H1 (cell line): Measurements from ENCODE around the gene VNN1. TPM values are rescaled to one million over a fixed set of nuclear protein-coding genes. Genes with fewer than 3 reads are reported as not detected.

Source experiments
- CTCF ChIA-PET: fragments of 300-600 bp; sonication (Branson Sonifier 250); formaldehyde crosslinking; loops from one replicate; lab custom pipeline; 2021; ENCODE audit not compliant: partially characterized antibody; lab: Charles Lee
- POLR2A ChIA-PET: fragments of 300-600 bp; sonication (Branson Sonifier 250); formaldehyde crosslinking; loops from one replicate; lab custom pipeline; 2021; ENCODE audit warnings: inconsistent platforms; ENCODE audit not compliant: partially characterized antibody; lab: Charles Lee
- DNase-seq, 2 experiments: peaks; one replicate each; pipeline versions ENCODE4 v3.0.0 to v3.0.0-alpha.2; 2010 to 2022; ENCODE audit warnings: low spot score in 2 of 2, low read depth in 1 of 2, mixed read lengths in 1 of 2
- FAIRE-seq: peaks from 2 replicates; lab custom pipeline; 2011; peaks lifted over from hg19 to GRCh38; lab: Jason Lieb, UNC
- H2AFZ ChIP-seq: 2 replicates; pipeline ENCODE4 v1.8.1; 2012; ENCODE audit warnings: low read length, inconsistent platforms
- H2AK5ac ChIP-seq: 2 replicates; pipeline ENCODE4 v1.6.1; 2013; ENCODE audit warnings: low read depth, low read length
- H2BK120ac ChIP-seq: replicated peaks from 2 replicates; pipeline ENCODE3; 2013; ENCODE audit warnings: low read depth, low read length, inconsistent platforms
- H2BK12ac ChIP-seq: 2 replicates; pipeline ENCODE4 v1.6.1; 2013; ENCODE audit warnings: low read depth, low read length
- H2BK15ac ChIP-seq: 2 replicates; pipeline ENCODE4 v1.6.1; 2013; ENCODE audit warnings: low read length
- H2BK20ac ChIP-seq: 2 replicates; pipeline ENCODE4 v1.6.1; 2013; ENCODE audit warnings: low read length
- H2BK5ac ChIP-seq: 2 replicates; pipeline ENCODE4 v1.6.1; 2013; ENCODE audit warnings: low read depth, low read length
- H3K14ac ChIP-seq: 2 replicates; pipeline ENCODE4 v1.6.1; 2013; ENCODE audit warnings: inconsistent platforms; ENCODE audit not compliant: insufficient read length
- H3K18ac ChIP-seq: 2 replicates; pipeline ENCODE4 v1.6.1; 2013; ENCODE audit warnings: low read length; ENCODE audit errors: extremely low read depth
- H3K23ac ChIP-seq: 2 replicates; pipeline ENCODE4 v1.6.1; 2013; ENCODE audit warnings: inconsistent platforms; ENCODE audit not compliant: insufficient read length
- H3K23me2 ChIP-seq: 2 replicates; pipeline ENCODE4 v1.6.1; 2013; ENCODE audit warnings: low read depth, low read length
- H3K27ac ChIP-seq: 2 replicates; pipeline ENCODE4 v1.6.1; 2011; ENCODE audit warnings: low read depth, low read length, inconsistent platforms
- H3K27me3 ChIP-seq, 4 experiments: replicated peaks in 1 of 4; 1 replicate in 1 of 4; 2 replicates in 3 of 4; pipeline versions ENCODE4 v1.6.1 to v1.8.1; 2011 to 2013; ENCODE audit warnings: low read length in 3 of 4, mild to moderate bottlenecking in 3 of 4, inconsistent platforms in 2 of 4, mixed read lengths in 2 of 4, moderate library complexity in 1 of 4; ENCODE audit not compliant: control insufficient read depth in 3 of 4, insufficient read depth in 3 of 4; ENCODE audit errors: extremely low read depth in 1 of 4
- H3K36me3 ChIP-seq, 4 experiments: 2 replicates each; pipeline versions ENCODE4 v1.6.1 to v1.8.1; 2011 to 2013; ENCODE audit warnings: mild to moderate bottlenecking in 4 of 4, low read length in 3 of 4, moderate library complexity in 2 of 4, control low read depth in 1 of 4, inconsistent platforms in 1 of 4; ENCODE audit not compliant: insufficient read depth in 4 of 4, control insufficient read depth in 2 of 4
- H3K4ac ChIP-seq: replicated peaks from 2 replicates; pipeline ENCODE3; 2013; ENCODE audit warnings: low read length, low read depth, mixed read lengths, inconsistent platforms; ENCODE audit not compliant: insufficient read length
- H3K4me1 ChIP-seq, 4 experiments: replicated peaks in 1 of 4; 1 replicate in 1 of 4; 2 replicates in 3 of 4; pipeline versions ENCODE4 v1.6.1 to v1.8.1; 2011 to 2013; ENCODE audit warnings: low read length in 3 of 4, inconsistent platforms in 2 of 4, mixed read lengths in 1 of 4; ENCODE audit not compliant: insufficient read depth in 4 of 4, control insufficient read depth in 3 of 4
- H3K4me2 ChIP-seq, 2 experiments: 2 replicates each; pipeline versions ENCODE4 v1.6.1 to v1.8.1; 2011 to 2013; ENCODE audit warnings: low read depth in 2 of 2, low read length in 2 of 2, control low read depth in 1 of 2, inconsistent platforms in 1 of 2, mild to moderate bottlenecking in 1 of 2; ENCODE audit not compliant: insufficient read depth in 1 of 2
- H3K4me3 ChIP-seq, 4 experiments: fragments of 200-600, 300-600 bp in 1 of 4; sonication (generic), shearing (Covaris generic), sonication (Bioruptor Twin) in 1 of 4; 2 replicates each; pipeline versions ENCODE4 v1.5.1 to v1.8.1; 2011 to 2016; ENCODE audit warnings: low read length in 4 of 4, low read depth in 3 of 4, control low read depth in 2 of 4, inconsistent platforms in 2 of 4, mild to moderate bottlenecking in 2 of 4, mixed read lengths in 1 of 4, moderate library complexity in 1 of 4; ENCODE audit not compliant: insufficient read depth in 2 of 4; ENCODE audit errors: extremely low read depth in 1 of 4
- H3K56ac ChIP-seq: replicated peaks from 2 replicates; pipeline ENCODE3; 2013; ENCODE audit warnings: low read depth, mild to moderate bottlenecking, mixed read lengths, low read length, inconsistent platforms; ENCODE audit not compliant: insufficient read length
- H3K79me1 ChIP-seq: 2 replicates; pipeline ENCODE4 v1.6.1; 2013; ENCODE audit warnings: low read depth, low read length, control low read depth
- H3K79me2 ChIP-seq, 2 experiments: 2 replicates each; pipeline versions ENCODE4 v1.6.1 to v1.8.1; 2012 to 2013; ENCODE audit warnings: low read length in 2 of 2, mild to moderate bottlenecking in 2 of 2, inconsistent platforms in 1 of 2; ENCODE audit not compliant: insufficient read depth in 2 of 2, control insufficient read depth in 1 of 2
- H3K9ac ChIP-seq, 4 experiments: replicated peaks in 1 of 4; 1 replicate in 1 of 4; 2 replicates in 3 of 4; pipeline versions ENCODE4 v1.6.1 to v1.8.1; 2011 to 2013; ENCODE audit warnings: low read depth in 3 of 4, low read length in 3 of 4, control low read depth in 2 of 4, mild to moderate bottlenecking in 2 of 4, moderate library complexity in 2 of 4, inconsistent platforms in 1 of 4; ENCODE audit errors: extremely low read depth in 1 of 4
- H3K9me3 ChIP-seq, 2 experiments: 2 replicates each; pipeline versions ENCODE4 v1.6.1 to v1.8.1; 2012 to 2013; ENCODE audit warnings: mild to moderate bottlenecking in 2 of 2, moderate library complexity in 2 of 2, control low read depth in 1 of 2, inconsistent platforms in 1 of 2, low read depth in 1 of 2, low read length in 1 of 2, mixed read lengths in 1 of 2; ENCODE audit not compliant: insufficient read depth in 2 of 2
- H4K20me1 ChIP-seq, 2 experiments: replicated peaks in 1 of 2; 2 replicates each; pipeline versions ENCODE3 to v1.8.1; 2011 to 2013; ENCODE audit warnings: inconsistent platforms in 2 of 2, low read length in 2 of 2, mild to moderate bottlenecking in 1 of 2; ENCODE audit not compliant: insufficient read depth in 2 of 2, control insufficient read depth in 1 of 2
- H4K5ac ChIP-seq: 2 replicates; pipeline ENCODE4 v1.6.1; 2013; ENCODE audit warnings: low read length, low read depth, mixed read lengths, inconsistent platforms; ENCODE audit not compliant: insufficient read length
- H4K8ac ChIP-seq: 2 replicates; pipeline ENCODE4 v1.8.0; 2013; ENCODE audit warnings: mild to moderate bottlenecking, moderate library complexity, low read length, inconsistent platforms; ENCODE audit not compliant: insufficient read depth; ENCODE audit errors: extremely low read depth
- H4K91ac ChIP-seq: replicated peaks from 2 replicates; pipeline ENCODE3; 2013; ENCODE audit warnings: low read length, mixed read lengths, inconsistent platforms; ENCODE audit not compliant: insufficient read length
- BACH1 ChIP-seq: IDR thresholded peaks from 2 replicates; pipeline ENCODE4 v1.6.1; 2012; ENCODE audit warnings: low read length, improper control_type of control experiment
- BRCA1 ChIP-seq: IDR thresholded peaks from 2 replicates; pipeline ENCODE4 v1.6.1; 2012; ENCODE audit warnings: low read depth, low read length, improper control_type of control experiment
- CHD2 ChIP-seq: IDR thresholded peaks from 2 replicates; pipeline ENCODE4 v1.6.1; 2012; ENCODE audit warnings: low read length, improper control_type of control experiment
- CTCF ChIP-seq, 3 experiments: IDR thresholded peaks; 1 replicate in 2 of 3; 2 replicates in 1 of 3; pipeline versions ENCODE4 v1.5.1 to v1.6.1; 2011; ENCODE audit warnings: low read length in 3 of 3, mild to moderate bottlenecking in 3 of 3, inconsistent platforms in 2 of 3, low read depth in 1 of 3, moderate library complexity in 1 of 3; ENCODE audit not compliant: insufficient read depth in 1 of 3; ENCODE audit errors: control extremely low read depth in 1 of 3
- GTF2F1 ChIP-seq: IDR thresholded peaks from 2 replicates; pipeline ENCODE4 v1.6.1; 2012; ENCODE audit warnings: low read depth, low read length, improper control_type of control experiment, borderline replicate concordance
- HDAC2 ChIP-seq, 2 experiments: fragments of 300-600 bp in 1 of 2; sonication (generic) in 1 of 2; IDR thresholded peaks; 2 replicates each; pipeline ENCODE4 v1.6.1; 2011 to 2012; ENCODE audit warnings: low read depth in 2 of 2, low read length in 2 of 2, mild to moderate bottlenecking in 2 of 2, moderate library complexity in 2 of 2, borderline replicate concordance in 1 of 2, inconsistent platforms in 1 of 2
- POLR2A ChIP-seq, 2 experiments: IDR thresholded peaks; 1 replicate in 1 of 2; 2 replicates in 1 of 2; pipeline ENCODE4 v1.6.1; 2011; ENCODE audit warnings: low read depth in 2 of 2, low read length in 2 of 2, mild to moderate bottlenecking in 2 of 2; ENCODE audit errors: control extremely low read depth in 1 of 2
- SAP30 ChIP-seq: fragments of 300-600 bp; sonication (generic); IDR thresholded peaks from 2 replicates; pipeline ENCODE4 v1.7.1; 2012; ENCODE audit warnings: low read length, moderate library complexity, mild to moderate bottlenecking, inconsistent platforms; ENCODE audit not compliant: insufficient read depth, insufficient replicate concordance
- SUZ12 ChIP-seq: fragments of 200-600 bp; sonication (generic); IDR thresholded peaks from 2 replicates; pipeline ENCODE4 v1.6.1; 2012; ENCODE audit warnings: mild to moderate bottlenecking, inconsistent platforms, low read length, moderate library complexity, mixed read lengths
- TEAD4 ChIP-seq: IDR thresholded peaks from 2 replicates; pipeline ENCODE4 v1.6.1; 2012; ENCODE audit warnings: low read depth, low read length, inconsistent platforms, mixed read lengths
- ZNF274 ChIP-seq: IDR thresholded peaks from 2 replicates; pipeline ENCODE4 v1.7.0; 2012; ENCODE audit warnings: low read length, borderline replicate concordance; ENCODE audit errors: extremely low read depth
- WGBS, 2 experiments: shearing (Covaris generic) in 1 of 2; methylation state at CpG; one replicate each; pipeline versions ENCODE4 v1.1.6 to v1.1.7; 2013 to 2015; ENCODE audit warnings: low lambda C conversion rate in 2 of 2, mixed read lengths in 2 of 2, inconsistent platforms in 1 of 2, low coverage in 1 of 2, missing lambda C conversion rate in 1 of 2; ENCODE audit not compliant: insufficient replicate concordance in 2 of 2, insufficient coverage in 1 of 2, insufficient read length in 1 of 2; ENCODE audit errors: extremely low coverage in 1 of 2, missing lambda C conversion rate in 1 of 2; 5-methylcytosine and 5-hydroxymethylcytosine counted together
- polyA plus RNA-seq, 7 experiments: library from polyadenylated mRNA; depleted of rRNA in 3 of 7; stranded (reverse) in 5 of 7; unstranded in 2 of 7; fragments of >200 nt in 5 of 7; fragments of 200-250 nt in 2 of 7; gene quantifications; 1 replicate in 5 of 7; 2 replicates in 1 of 7; 4 replicates in 1 of 7; pipeline versions ENCODE4 v1.2.1 to v1.2.3, GENCODE V29; 2011 to 2013; ENCODE audit warnings: missing spikeins in 2 of 7, mixed read lengths in 2 of 7
- total RNA-seq: library from RNA; stranded (reverse); fragmentation: NEBNext Ultra II Directional; extraction: Animal tissue kit (Norgen Biotek cat#: 25700); gene quantifications from 2 replicates; pipeline ENCODE4 v1.2.1, GENCODE V29; 2021

Gene VNN1
- total and polyA plus RNA-seq, 2 of the 8 experiments (the other 6 are each of a cell fraction or from before 2014, with no cell fraction given): not detected

- no peaks in the 10 kb centered on the region for H3K79me2 ChIP-seq
- H3K14ac ChIP-seq: no peak overlapping the region
- no peak overlapping the region for H3K18ac ChIP-seq
- no peak overlapping the region for H3K9ac ChIP-seq
- H2BK120ac ChIP-seq: no peak overlapping the region
- H3K79me1 ChIP-seq: no peaks in the 10 kb centered on the region
- H3K4me2 ChIP-seq: no peak overlapping the region
- no peak overlapping the region for H2BK12ac ChIP-seq
- H2AK5ac ChIP-seq: no peak overlapping the region
- no peak overlapping the region for H4K91ac ChIP-seq
- H2BK20ac ChIP-seq: no peak overlapping the region
- H3K36me3 ChIP-seq: no peaks in the 10 kb centered on the region
- H3K23me2 ChIP-seq: no peaks in the 10 kb centered on the region
- no peaks in the 10 kb centered on the region; a peak in 1 of 4 replicates for H3K9me3 ChIP-seq
- no peak overlapping the region for H2BK15ac ChIP-seq
- no peak overlapping the region for H2BK5ac ChIP-seq
- no peaks in the 10 kb centered on the region for H4K20me1 ChIP-seq
- H4K5ac ChIP-seq: no peak overlapping the region
- WGBS, 2 experiments: 87% methylated on average over 4 of the region's 4 CpGs; no CpG with 5 or more reads in 1 of the 2 experiments
- H3K4me1 ChIP-seq: no peaks in the 10 kb centered on the region
- POLR2A ChIA-PET: no interaction called here
- CTCF ChIA-PET: interaction anchor here (0.7 to 2.4 kb wide), 2 partner anchors 22 to 471 kb away, joined by 4 to 7 read pairs; no protein-coding TSS in a partner anchor
- no peak overlapping the region for H4K8ac ChIP-seq
- H3K27me3 ChIP-seq: no peaks in the 10 kb centered on the region
- no peak overlapping the region for H3K4ac ChIP-seq
- DNase-seq: no peak
- FAIRE-seq: no peak
- no peak overlapping the region for H2AFZ ChIP-seq
- H3K27ac ChIP-seq: no peak overlapping the region
- H3K56ac ChIP-seq: no peak overlapping the region
- H3K23ac ChIP-seq: no peak overlapping the region
- no peak overlapping the region for H3K4me3 ChIP-seq
- no peak for TF ChIP-seq CHD2
- no peak for TF ChIP-seq BRCA1
- no peak for TF ChIP-seq TEAD4
- TF ChIP-seq HDAC2 (IDR thresholded peaks at IDR 0.05; ENCODE audit: borderline replicate concordance in 1 of 2, low read depth in 2 of 2, low read length in 2 of 2): no peak
- TF ChIP-seq CTCF (IDR thresholded peaks at IDR 0.05; ENCODE audit: control extremely low read depth in 1 of 3, insufficient read depth in 1 of 3, low read depth in 1 of 3, low read length in 3 of 3): no peak
- TF ChIP-seq POLR2A (IDR thresholded peaks at IDR 0.05; ENCODE audit: control extremely low read depth in 1 of 2, low read depth in 2 of 2, low read length in 2 of 2): no peak
- no peak for TF ChIP-seq SAP30
- no peak for TF ChIP-seq SUZ12
- no peak for TF ChIP-seq GTF2F1
- no peak for TF ChIP-seq BACH1
- TF ChIP-seq ZNF274: no peak
Measured at GRCh38 chr6:132751306-132751705, 37.5 kb upstream of the VNN1 start.
